ENCODE data around the gene PER1.

Gene PER1

GRCh38 chr17:8096541-8096940 is 55.7 kb downstream of the PER1 start:
- DNase-seq (ENCODE audit: low spot score), result no peak

- DNase-seq (ENCODE audit: low spot score), result no peak
Measured at GRCh38 chr17:8095361-8095760, 56.8 kb downstream of the PER1 start.

GRCh38 chr17:8091033-8091687 is 61.0 kb downstream of the PER1 start:
- DNase-seq (ENCODE audit: low spot score), result no peak
